Central memory CD4-positive, alpha-beta T cell (primary cell): ENCODE data around the gene CD180.

Experiments used
- DNase-seq: peaks from one replicate; pipeline ENCODE4 v3.0.0; 2022

CD180 gene

DNA sequence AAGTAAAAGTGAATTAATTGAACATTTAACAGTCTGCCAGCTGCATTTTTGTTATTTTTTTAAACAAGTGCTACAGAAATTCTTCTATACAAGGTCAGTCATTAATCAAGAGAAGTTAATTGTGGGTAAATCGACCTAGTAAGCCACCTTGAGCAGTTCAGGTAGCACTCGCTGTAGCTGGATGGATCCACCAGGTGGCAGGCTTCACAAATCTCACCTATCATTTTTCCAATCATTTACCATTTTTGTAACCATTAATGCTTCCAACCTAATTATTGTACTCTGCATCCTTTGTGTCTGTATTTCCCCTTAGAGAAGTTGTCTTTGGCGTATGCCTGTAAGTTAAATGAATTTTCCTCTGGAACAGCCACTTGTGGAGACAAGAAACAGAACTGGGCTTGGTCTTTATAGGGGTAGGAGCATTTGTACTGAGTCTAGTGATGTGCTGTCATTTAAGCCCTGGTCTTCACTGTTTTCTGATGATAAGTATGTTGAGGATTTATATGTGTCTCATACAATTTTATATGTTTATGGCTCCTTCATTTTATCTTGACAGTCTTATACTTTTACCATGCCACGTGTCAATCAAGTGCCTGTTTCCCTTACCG lies 39.5 kb downstream of the CD180 start:
- peak; percentile 50 for DNase-seq

DNA sequence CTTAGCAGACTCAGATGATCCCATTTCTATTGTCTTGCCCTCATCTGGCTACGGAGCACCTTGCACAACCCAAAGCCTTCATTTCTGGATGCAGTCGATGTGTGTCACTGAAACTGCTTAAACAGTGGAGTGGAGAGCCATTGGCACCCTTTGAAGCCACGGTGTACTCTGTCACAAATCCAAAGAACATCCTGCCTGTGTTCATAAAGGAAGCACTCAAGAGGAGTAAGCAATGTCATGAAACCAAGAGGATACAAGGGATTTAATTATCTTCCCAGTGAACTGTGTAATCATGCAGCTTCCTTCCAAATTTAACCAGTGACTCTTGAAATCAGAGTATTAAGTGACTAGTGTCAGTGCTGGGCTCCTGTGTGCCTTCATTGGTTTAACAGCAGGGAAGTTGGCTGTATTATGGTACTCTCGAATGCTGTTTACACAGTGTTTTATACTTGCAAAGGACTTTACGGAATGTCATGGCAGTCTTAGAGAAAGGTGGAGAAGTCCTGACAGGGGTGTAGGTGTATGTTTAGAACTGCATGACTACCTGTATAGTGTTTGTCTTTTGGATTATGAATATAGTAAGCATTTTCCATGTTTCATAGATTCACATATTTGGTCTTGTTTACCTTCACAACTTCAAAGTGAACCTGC lies 41.9 kb downstream of the CD180 start:
- DNase-seq, result no peak

DNA sequence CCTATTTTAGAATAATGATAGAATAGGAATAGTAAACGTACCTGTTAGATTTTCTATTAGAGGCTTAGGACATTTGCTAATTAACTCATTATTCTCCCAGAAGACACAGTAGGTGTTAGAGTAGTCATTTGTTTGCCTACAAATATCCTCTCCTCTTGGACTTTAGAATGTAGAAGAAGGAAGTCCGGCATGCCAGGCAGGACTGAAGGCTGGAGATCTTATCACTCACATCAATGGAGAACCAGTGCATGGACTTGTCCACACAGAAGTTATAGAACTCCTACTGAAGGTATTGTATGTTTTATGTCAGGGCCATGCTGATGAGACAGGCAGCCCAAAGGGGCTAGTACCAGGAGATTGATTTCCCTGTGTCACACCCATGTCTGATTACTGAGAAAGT lies 43.3 kb downstream of the CD180 start:
- DNase-seq, result no peak

DNA sequence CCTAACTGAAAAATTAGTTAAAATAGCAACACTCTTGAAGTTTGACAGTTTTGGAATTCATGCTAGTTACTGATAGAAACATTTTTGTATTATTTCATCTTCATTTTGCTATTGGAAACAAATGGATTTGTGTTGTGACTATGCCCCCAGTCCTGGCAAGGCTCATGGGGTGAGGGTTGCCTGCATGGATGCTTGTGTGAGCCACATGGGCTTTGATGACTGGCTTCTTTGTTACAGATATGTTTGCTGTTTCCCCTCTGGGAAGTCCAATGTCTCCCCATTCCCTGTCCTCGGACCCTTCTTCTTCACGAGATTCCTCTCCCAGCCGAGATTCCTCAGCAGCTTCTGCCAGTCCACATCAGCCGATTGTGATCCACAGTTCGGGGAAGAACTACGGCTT lies 44.2 kb downstream of the CD180 start:
- DNase-seq, result no peak

DNA sequence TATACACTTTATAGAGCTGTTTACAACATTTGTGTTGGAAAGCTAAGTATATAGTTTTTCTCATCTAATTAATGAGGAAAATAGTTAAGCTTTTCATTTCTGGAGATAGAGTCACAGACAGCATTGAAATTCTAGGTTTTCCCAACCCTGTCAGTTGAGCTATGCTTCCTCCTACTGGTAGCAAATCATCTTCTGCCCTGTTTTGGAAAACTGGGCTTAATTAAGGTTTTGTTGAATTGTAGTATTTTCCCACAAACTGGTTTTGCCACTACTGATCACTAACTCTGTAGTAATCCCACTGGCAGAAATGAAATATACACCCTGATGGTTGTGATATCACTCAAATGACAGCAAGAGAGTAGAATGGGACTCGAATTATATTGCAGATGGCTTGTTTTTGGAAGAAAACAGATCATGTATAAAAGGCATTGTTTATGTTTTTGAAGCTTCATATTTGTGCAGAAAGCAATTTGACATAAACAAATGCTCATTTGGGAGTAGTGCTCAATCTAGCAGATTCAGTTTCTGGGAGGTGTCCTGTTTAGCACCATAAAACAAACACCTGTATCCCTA lies 46.6 kb downstream of the CD180 start:
- no peak for DNase-seq

DNA sequence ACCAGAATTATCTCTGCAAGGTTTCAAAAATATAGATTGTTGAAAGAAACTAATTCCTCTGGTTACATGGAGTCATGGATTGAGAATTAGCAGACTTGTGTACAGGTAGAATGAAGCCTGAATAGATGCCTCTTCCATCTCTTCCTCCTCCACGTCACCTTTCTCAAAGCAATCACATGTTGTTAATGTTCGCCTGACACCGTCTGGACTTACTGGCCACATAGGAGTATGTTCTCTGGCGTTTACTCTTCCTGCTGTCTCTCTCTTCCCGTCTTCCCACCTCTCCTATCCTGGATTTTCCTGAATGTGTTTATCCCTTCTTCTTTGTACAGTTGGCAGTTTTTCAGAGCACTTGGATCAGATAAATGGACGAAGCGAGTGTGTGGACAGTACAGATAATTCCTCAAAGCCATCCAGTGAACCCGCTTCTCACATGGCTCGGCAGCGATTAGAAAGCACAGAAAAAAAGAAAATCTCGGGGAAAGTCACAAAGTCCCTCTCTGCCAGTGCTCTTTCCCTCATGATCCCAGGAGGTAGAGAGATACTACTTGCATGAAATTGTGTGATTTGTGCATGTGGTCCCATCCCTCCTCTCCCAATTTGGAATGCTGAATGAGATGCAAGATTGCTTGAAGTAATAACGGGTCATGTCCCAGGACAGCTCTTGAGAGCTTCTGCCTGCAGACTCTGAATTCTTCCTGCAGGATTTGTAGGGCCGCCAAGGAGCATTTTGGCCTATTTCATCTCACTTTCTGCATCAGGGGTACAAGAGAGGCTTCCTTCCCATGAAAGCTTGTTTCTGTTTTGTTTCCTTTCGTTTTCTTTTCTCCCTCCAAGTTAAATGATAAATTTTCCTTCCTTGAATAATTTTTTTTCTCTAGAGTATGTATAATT lies 47.3 kb downstream of the CD180 start:
- no peak for DNase-seq

DNA sequence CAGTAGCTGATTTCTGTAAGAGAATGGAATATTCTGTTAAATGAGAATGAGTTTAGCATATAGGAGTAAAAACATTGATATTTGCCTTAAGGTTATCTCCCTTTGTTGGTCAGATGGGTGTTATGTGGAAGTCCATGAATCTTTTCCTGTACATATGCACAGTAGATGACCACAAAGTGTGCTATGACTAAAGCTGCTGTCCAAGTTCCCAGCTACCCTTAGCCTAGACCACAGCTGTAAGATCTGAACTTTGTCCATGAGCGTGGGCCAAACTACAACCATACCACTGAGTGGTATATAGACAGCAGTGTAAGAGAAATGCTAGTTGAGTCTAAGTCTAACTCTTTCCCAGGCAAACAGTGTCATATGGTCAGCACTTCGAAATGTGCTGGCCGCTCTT lies 48.8 kb downstream of the CD180 start:
- DNase-seq, result no peak

DNA sequence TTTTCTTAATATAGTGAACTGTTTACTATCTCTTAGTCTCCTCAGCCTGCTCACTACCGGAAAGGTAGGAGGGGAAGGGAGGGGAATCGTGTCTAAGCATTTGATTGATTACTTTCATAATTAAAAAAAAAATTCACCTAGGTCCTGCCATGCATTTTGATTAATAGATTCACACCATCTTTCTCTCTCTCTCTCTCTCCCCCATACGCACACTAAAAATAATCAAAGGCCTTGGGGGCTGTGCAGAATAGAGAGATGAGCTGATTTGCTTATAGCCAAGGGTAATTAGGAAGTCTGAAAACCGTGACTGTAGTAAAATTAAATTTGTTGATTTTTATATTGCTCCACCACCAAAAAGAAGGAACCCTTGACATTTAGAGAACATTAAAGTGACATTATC lies 49.6 kb downstream of the CD180 start:
- no peak for DNase-seq

DNA sequence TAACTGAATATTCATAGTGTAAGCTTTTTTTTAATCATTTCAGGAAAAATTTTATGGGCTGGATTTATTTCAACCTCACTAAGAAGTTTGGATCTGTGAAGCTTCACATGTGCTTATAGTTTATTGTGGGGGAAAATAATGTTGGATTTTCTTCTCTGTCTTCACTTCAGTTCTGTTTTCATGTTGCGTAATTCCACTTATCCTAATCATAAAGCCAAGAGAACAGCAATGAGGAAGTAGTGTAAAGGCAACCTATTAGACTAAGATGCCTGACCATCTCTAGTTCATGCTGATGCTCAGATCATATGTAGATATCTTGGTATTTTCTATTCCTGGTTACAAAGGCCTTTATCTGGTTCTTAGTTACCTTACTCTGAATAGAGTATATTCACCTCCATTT lies 50.0 kb downstream of the CD180 start:
- no peak for DNase-seq

DNA sequence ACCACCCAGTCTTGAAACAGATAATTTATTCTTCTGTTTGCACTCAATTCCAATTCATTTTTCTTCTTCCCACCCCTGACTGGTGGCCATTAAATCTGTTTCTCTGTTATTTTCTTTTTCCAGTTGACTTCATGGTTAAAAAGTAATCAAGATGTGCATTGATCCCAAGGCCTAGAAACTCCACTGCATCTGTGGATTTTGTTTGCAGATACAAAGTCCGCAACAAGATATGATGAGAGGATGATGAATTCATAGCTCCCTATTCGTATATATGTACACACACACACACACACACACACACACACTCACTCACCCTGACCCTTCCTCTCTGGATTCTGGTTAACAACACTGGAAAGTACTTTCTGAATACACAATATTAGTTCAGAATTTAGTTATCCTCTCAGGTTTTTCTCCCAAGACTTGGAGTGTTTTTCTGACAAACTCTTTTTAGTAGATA lies 52.4 kb downstream of the CD180 start:
- no peak for DNase-seq

DNA sequence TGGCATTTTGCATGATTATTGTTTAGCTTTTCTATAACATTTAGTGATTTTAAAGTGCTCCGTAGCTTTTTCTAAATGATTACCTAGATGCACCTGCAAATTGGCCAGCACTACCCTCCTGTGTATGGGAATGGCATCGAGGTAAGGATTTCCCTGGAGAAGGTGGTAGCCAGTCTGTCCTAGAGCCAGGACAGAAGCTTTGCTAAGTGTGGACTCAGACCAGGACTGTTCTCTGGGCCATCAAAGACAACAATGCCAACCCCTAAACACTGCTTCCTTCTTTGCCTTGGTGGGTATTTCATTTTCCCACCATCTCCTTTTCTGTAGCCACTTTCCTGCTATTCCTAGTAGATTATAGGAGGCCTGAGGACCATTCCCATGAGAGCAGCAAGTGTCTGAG lies 53.0 kb downstream of the CD180 start:
- no peak for DNase-seq

DNA sequence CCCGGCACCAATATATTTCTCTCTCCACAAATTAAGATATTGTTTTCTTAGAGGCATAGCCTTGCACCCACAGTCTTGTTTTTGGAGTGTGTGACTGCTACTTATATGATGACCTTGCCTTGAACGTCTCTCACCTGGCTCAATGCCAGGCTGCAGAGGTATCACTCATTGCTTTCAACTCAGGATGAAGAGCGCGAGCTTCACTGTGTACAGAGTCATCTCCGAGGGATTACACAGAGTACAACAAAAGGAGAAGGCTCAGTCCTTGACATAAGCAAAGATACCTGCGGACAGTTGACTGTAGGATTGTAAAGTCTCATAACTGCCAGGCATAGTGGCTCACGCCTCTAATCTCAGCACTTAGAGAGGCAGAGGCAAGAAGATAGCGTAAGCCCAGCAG lies 53.8 kb downstream of the CD180 start:
- no peak for DNase-seq

DNA sequence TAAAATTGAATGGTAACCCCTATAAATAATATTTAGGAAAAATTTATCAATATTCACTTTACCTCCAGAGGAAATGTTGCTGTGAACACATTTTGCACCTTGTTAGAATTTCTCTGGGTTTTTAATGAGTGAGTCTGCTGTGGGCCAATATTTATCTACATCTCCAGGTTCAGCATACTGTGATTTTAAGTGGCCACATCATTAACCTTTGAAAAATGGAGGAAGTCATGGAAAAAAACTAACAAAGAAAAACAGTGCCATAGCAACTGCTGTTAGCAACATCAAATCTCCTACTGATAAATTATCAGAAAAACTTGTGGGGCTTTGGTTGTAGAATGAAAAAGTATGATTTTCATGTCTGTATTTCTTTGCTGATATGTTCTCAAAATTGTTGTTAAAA lies 55.0 kb downstream of the CD180 start:
- no peak for DNase-seq

DNA sequence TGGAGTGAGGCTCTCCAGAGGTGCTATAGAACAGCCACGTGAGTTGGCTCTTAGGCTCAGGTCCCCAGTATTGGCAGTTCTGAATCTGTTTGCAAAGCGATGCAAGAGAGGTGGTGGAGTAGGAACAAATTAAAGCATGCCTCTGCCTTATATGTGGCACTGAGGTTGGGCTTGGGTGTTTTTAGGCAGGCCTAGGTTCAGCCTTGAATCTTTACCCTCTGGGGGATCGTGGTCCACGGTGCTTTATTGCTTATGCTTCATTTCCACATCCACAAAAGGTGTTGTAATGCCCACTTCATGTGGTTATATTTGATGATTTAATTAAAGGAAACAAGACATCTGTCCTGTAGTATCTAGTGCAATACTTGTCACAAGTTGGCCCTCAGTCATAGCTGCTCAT lies 56.2 kb downstream of the CD180 start:
- no peak for DNase-seq

DNA sequence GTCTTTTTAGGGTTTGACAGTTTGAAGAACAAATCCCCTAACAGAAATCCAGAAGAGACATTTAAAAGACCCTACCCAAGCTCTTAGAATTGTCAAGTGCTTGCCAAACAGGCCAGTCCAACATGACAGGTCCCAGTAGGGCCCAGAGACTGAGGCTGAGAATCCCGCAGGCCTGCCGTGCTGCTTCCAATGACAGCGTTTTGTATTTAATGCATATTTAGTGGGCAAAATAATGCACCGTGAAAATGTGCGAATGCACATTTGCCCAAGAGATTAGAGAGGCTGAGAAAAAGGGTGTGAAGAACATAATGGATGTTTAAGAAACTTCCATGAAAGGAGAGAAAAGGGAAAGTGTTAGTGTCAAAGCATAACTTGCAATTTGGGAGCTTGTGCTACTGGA lies 57.6 kb downstream of the CD180 start:
- no peak for DNase-seq

DNA sequence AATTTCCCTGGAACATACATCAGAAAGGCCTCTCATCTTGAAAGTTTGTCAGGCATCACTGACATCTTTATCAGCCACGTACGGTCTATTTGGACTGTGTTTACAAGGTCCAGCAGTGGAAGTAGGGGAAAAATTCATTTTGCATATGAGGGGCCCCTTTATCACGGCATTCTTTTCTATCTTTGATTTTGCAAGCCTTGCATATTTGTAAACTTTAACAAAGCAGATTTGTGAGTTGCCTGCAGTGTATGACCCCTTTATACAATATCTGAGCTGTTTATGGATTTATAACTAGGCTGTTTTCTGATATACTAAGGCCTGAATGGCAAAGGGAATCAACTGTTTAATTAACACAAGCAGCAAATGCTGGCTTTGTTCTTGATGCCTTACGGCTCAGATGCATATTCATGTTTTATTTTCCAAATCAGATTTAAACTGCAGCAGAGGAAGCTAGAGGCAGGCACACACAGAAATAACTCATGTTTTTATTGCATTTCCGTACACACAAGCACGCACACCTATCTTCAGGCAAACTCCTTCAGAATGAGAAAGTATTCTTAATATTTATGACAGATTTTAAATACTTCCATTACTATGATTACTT lies 61.1 kb downstream of the CD180 start:
- DNase-seq, result no peak

DNA sequence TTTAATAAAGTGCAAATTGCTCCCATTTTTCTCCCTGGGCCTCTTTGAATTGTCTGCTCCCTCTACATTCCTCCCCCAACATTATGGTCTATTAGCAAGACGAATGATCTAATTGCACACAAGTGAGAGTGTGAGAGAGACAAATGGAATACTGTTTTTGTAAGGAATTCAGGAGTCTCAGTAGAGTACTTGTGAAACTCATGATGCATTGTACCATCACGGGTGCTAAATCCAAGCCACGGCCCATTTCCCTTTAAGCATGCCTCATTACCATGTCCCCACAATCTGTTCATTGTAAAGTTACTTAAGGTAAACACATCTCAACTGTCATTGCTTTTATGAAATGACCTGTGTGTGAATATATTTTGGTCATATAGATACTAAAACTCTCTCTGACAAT lies 62.8 kb downstream of the CD180 start:
- no peak for DNase-seq

DNA sequence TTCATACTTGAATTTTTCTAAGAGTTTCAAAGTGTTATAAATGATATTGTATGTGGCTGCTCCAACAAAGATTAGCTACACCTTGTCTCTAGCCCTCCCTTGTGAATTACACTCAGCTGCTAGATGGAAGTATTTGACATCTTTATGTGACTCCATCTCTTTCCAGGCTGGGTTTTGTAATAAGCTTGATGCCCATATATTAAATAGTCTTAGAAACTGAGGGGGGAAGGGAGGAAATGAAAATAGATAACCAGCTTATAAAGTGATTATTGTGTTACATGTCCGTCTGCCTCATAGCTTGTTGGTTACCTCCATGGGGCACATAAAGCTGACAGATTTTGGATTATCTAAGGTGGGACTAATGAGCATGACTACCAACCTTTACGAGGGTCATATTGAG lies 63.4 kb downstream of the CD180 start:
- no peak for DNase-seq

DNA sequence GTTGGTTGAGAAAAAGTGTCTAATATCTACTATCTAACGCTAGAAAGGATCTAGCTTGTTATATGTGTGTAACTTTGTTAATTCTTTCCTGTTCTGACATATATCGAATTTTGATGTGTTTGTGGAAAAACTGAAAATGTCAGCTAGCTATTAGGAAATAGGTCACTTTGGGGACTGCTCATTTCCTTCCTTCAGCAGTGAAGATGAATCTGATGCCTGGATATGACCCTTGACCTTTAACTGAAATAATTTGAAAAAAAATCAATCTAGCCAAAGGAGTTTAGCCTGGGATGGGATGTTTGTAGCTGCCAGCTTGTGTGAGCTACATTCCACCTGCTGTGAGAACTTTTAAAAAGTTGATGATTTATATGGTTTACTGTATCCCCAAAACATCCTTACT lies 66.8 kb downstream of the CD180 start:
- no peak for DNase-seq
